HG02678 (cell line): ENCODE measurements around the gene SPAG6.
A peak's percentile ranks its signal among the peaks of the same experiment; 100 is the strongest.

Source experiments
- ATAC-seq: cut with Tn5 transposase; IDR thresholded peaks from one replicate; pipeline ENCODE4 v1.9.1; 2021; ENCODE audit warnings: mild to moderate bottlenecking, moderate library complexity; ENCODE audit not compliant: unreplicated experiment

The SPAG6 gene

DNA sequence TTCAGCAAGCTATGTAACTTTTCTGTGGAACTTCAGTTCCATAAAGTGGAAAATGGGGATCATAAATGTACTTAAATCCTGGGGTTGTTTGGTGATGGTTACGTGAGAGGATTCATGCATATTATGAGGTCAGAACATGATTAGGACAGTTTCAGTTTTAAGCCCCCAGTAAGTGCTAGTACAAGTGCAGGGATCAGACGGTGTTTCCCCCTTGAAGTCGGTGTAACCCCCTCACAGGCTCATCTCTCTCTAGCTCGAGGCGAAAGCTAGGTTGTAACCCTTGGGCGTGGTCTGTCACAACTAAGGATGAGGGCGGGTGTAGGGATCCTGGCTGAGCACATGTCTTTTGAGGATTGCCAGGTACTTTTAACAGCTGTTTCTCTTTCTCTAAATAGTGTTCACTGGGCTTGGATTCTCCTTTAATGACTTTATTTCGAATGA is 84.7 kb downstream of the SPAG6 start:
- ATAC-seq, result no peak

GRCh38 chr10:22433875-22434274 is 88.6 kb downstream of the SPAG6 start:
- ATAC-seq, result no peak

DNA sequence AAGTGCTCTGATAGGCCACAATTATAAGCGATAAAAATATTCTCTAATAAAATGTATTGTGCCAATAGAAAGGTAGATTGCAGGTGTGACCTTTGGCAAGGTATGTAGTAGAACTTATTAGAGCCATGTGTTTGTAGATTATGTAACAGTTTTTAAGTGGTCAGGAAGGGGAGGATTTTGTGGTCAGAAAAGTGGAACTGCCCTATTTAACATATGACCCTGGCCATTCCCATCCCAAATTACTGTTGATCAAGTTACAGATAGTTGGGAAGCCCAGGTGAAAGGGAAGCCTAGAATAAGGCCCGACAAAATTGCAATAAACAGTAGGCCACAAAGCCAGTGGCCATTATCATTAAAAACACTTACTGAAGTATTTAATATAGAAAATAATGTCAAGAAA is 89.2 kb downstream of the SPAG6 start:
- ATAC-seq, result no peak

DNA sequence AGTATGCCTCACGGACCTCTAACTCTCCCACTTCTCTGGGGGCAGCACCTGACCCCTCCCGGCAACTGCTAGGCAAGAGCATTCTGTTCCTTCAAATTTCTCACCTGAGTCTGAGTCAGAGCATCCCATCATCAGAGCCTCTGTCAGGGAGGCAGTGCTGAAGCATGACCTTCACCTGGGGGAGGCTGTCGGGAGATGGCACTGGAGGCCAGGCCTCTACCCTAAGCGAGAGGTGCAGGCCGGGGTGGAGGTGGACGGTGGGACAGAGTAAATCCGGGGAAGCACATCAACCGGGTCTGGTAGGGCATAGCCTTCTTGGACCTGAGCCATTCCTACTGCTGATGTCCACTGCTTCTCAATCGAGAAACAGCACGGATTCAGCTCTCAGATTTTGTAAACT is 90.4 kb downstream of the SPAG6 start:
- no peak for ATAC-seq

- peak; percentile 47 for ATAC-seq
These were observed 91.2 kb downstream of the SPAG6 start for GRCh38 chr10:22436526-22436892.

DNA sequence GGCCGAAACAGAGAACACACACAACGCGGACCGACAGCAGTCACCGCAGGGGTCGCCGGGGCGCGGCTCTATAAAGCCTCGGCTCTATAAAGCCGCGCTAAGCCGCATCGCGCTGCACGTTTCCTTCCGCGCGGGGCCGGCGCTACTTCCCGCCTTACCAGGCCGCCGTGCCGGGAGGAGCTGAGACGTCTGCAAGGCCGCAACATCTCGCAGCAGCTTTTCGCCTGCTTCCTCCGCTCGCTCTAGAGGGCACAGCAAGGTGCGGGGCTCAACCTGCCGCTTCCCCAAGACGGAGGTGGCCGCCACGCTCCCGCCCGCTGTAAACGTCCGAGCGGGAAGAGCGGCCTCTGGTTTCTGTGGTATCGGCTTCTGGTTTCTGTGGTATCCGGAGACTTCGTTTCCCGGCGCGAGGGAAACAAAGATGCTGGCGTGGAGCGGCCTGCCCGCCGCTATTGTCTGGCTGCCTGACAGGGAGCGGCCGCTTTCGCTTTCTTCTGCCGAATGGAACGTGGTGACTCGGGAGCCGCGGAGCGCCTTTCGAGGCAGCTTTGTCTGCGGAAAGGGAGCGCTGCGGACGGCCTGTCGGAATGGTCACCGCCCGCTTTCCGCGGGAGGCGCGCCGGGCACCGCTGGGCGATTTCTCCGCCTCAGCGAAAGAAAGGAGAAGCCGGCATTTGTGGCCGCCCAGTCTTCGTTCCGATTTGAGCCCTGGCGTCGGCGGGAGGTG is 91.8 kb downstream of the SPAG6 start:
- peak; percentile 83 for ATAC-seq

DNA sequence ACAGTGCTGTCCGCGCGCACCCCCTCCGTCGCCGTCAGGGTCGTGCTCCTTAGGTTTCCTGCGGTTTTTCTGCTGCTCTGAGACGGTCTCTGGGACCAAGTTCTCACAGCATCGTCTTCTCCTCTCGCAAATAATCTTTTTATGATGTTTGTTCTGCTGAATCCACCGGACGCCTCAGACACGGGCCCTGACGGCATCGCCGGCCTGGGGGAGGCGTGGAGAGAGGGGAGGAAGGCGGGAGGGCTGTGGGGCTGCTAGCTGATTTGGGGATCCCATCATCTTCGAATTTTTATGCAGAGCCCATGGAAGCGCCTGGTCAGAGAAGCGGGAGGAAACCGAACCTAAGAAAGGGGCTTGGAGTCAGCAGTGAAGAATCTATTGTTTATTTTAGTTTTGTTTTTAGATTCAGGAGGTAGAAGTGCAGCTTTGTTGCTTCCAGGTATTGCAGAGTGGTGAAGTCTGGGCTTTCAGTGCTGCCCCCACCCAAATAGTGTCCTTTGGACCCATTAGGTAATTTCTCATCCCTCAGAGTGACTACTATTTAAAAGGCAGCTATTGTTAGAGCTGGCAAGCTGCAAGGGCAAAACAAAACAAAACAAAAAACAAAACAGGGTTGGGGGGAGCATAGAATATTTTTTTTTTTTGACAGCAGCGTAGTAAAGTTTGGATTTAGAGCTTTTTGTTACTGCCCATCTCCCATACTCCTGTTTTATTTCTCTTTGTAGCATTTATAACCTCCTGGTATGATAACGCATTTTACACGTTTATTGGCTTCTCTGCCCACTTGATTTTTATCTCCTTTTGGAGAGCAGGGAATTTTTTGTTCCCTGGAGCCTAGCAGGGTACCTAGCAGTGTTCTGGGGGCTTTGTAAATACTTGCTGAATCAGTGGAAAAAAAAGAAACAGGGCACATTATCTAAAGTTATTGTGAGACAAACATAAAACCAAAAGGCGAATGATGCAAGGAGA is 92.6 kb downstream of the SPAG6 start:
- ATAC-seq, result peak; percentile 30

DNA sequence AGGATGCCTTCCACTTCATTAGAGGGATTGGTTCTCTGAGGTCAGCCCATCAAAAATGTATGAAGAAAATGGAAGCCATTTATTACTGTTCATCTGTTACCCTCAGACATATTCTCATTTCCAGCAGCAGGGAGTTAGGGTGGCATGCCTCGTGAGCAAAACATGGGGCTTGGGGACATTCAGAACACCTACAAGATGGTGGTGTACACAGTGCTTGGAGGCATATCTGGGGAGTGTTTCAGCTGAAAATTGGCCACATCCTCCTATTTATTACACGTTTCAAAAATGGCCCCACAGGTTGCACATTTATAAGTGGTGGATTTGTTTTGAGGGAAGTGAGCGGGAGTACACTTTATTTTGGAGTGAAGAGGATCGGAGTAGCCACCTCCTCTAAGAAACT is 93.4 kb downstream of the SPAG6 start:
- ATAC-seq, result no peak

DNA sequence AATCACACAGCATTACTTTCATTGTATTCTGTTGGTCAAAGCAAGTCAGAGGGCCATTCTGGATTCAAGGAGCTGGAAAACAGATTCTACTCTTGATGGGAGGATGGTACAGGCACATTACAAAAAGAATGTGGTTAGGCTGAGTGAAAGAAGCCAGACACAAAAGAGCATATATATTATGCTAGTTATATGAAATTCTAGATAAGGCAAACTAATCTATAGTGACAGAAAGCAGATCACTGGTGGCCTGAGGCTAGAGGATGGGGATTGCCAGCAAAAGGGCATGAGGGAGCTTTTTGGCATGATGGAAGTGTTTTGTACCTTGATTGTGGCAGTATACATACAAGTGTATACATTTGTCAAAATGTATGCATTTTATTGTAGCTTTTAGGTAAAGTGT is 96.8 kb downstream of the SPAG6 start:
- no peak for ATAC-seq

DNA sequence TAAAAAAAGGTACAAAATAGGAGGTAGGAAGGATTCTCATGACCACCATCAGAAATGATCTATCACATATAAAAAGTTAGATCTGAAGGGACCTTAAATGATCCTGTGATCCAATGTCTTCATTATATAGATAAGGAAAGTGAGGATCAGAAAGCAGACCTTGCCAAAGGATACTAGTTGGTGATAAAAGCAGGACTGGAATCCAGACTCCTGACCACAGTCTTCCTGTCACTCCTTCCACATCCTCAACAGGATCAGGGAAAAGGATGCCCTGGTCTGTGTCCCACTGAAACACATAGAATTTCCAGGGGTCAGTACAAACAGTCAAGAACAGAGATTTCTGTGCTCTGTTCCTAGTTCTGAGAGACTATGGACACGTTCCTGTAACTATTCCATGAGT is 97.2 kb downstream of the SPAG6 start:
- no peak for ATAC-seq

GRCh38 chr10:22443175-22443901 is 98.0 kb downstream of the SPAG6 start:
- no peak for ATAC-seq

- no peak for ATAC-seq
These were observed 99.0 kb downstream of the SPAG6 start for GRCh38 chr10:22444219-22444788.

DNA sequence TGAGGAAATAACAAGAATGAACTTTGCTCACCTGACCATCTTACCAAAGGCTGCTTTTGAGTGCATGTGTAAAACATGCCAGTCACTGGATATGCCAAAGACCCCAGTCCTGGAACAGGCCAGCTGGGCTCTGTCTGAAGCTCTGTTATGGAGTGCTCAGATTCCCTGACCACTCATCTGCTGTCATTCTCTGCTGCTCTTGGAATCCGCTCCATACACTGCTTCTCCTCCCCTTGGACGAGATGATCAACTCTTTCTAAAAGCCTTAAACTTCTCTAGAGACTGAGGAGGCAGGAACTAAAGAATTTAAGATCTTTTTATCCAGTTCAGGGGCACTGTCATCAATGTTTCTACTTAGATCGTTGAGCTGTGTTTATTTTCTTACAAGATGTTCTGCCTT is 100.2 kb downstream of the SPAG6 start:
- ATAC-seq, result no peak

DNA sequence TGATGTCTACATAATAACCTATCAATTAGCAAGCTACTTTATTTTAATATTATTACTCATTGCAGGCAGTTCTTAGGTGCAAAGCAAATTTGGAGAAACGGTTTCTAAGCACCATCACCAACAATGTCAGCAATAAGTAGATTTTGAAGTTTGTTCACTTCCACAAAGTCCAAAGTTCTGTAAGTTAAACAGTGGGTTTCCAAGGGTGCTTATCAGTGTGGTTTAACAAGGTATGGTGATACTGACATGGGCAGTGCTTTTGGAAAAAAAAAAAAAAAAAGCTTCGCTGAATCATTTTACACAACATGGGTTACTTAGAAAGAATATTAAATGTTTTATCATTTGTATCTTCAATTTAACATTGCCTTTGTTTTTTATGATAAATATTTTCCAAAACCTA is 101.8 kb downstream of the SPAG6 start:
- no peak for ATAC-seq

GRCh38 chr10:22451346-22451745 is 106.0 kb downstream of the SPAG6 start:
- ATAC-seq, result no peak

- ATAC-seq, result no peak
These were observed 108.0 kb downstream of the SPAG6 start for GRCh38 chr10:22453320-22453719.

DNA sequence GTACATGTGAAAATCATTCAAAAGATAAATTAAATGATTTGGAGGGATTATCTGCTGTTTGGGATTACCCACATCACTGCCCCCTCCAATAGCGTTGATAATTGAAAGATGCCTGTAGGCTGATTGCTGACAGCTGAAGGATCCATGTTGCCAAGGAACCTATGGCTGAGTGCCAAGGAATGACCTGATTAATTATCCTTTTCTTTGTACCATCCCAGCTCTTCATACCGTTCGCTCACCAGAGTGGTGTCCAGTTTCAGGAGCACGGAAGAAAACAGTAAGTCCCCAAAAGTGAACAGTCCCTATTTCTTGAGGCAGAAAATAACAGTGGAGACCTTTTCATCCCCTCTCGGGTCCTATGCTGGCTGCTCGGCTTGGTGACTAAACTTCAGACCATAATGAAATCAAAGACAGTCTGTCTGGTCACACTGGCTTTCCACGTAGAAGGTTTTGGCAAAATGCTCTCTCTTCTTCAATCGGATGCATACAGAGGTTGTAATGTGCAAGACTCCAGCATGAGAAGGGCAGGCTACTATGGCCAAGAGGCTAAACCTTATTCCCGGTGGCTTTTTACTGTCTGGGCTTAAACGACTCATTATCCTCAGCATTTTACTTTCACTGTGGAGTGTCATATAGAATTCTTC is 108.8 kb downstream of the SPAG6 start:
- ATAC-seq, result no peak

DNA sequence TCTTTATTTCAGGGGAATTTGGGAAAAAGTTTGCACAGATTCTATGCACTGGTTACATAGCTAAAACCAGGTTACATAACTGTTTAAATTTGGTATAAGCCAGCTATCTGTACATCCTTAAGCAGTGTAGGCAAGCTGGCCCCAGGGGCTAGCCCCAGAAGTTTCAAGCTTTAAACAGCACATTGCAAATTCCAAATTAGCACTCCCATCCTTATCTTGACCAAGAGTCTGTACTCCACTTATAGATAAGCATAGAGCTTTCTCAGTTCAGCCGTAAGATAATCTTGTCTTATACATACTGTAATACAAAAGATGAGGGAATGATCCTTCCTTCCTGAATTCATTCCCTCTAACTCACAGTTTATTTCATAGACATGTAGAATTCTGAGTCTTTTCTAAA is 109.3 kb downstream of the SPAG6 start:
- no peak for ATAC-seq

- ATAC-seq, result no peak
These were observed 110.0 kb downstream of the SPAG6 start for GRCh38 chr10:22455068-22455857.

GRCh38 chr10:22456486-22456885 is 111.2 kb downstream of the SPAG6 start:
- ATAC-seq, result no peak
